Upper lobe of right lung (tissue), 1 donor: Measurements from ENCODE around the gene ITIH1. TPM values are rescaled to one million over a fixed set of nuclear protein-coding genes. Genes with fewer than 3 reads are reported as not detected.

ENCODE experiments used
- ATAC-seq: fragments of 200-7000 bp; cut with Tn5 transposase; one replicate; pipeline ENCODE4 v1.9.1; 2020; ENCODE audit warnings: mild to moderate bottlenecking, moderate library complexity
- DNase-seq: peaks from one replicate; pipeline ENCODE4 v3.0.0-alpha.2; 2020
- H3K27ac ChIP-seq: fragments of 200-600 bp; one replicate; pipeline ENCODE4 v1.8.0; 2022
- H3K27me3 ChIP-seq: fragments of 200-600 bp; one replicate; pipeline ENCODE4 v1.8.0; 2022; ENCODE audit warnings: mild to moderate bottlenecking
- H3K36me3 ChIP-seq: fragments of 200-600 bp; one replicate; pipeline ENCODE4 v1.8.0; 2022
- H3K4me1 ChIP-seq: fragments of 200-600 bp; one replicate; pipeline ENCODE4 v1.8.0; 2022
- H3K4me3 ChIP-seq: fragments of 200-600 bp; one replicate; pipeline ENCODE4 v1.8.0; 2022; ENCODE audit warnings: mild to moderate bottlenecking
- H3K9me3 ChIP-seq: fragments of 200-600 bp; one replicate; pipeline ENCODE4 v1.8.0; 2022
- CTCF ChIP-seq: fragments of 200-600 bp; IDR thresholded peaks from one replicate; pipeline ENCODE4 v1.8.0; 2022; ENCODE audit warnings: antibody characterized with exemption
- intact Hi-C: fragments of 100-400 bp; cut with DNase I; formaldehyde crosslinking; loops from one replicate; pipeline ENCODE4 v1.11.0; 2022
- total RNA-seq: library from RNA; stranded (reverse); fragmentation: NEBNext Ultra II Directional; extraction: Animal tissue kit (Norgen Biotek cat#: 25700); gene quantifications from one replicate; pipeline ENCODE4 v1.2.1, GENCODE V29; 2021
- donor health status: DM: no; HTN: yes; CAD: no; lungs with severe emphysema.

ITIH1 gene
- total RNA-seq, 1 donor from 2014 or later = not detected

- intact Hi-C loops = no loop called here
- Histone ChIP-seq H3K9me3 (no peaks in the 10 kb centered on the region), H3K27ac (no peak overlapping the region), H3K4me3 (no peak overlapping the region), H3K27me3 (no peaks in the 10 kb centered on the region), H3K36me3 (no peaks in the 10 kb centered on the region), H3K4me1 (no peaks in the 10 kb centered on the region)
- no peak for TF ChIP-seq CTCF
- no peak for ATAC-seq
- DNase-seq = no peak
These were observed 33.5 kb downstream of the ITIH1 start for GRCh38 chr3:52810923-52811322.

GRCh38 chr3:52811452-52812011, 34.1 kb downstream of the ITIH1 start:
- ATAC-seq (no peak), DNase-seq (no peak)
- H3K36me3 ChIP-seq = no peaks in the 10 kb centered on the region
- intact Hi-C loops = no loop called here
- H3K27ac ChIP-seq = no peak overlapping the region
- H3K4me1 ChIP-seq = no peaks in the 10 kb centered on the region
- H3K9me3 ChIP-seq = no peaks in the 10 kb centered on the region
- H3K27me3 ChIP-seq = no peaks in the 10 kb centered on the region
- no peak for TF ChIP-seq CTCF
- H3K4me3 ChIP-seq = no peak overlapping the region

GRCh38 chr3:52813810-52814209, 36.4 kb downstream of the ITIH1 start:
- H3K4me1 ChIP-seq = no peaks in the 10 kb centered on the region
- no peak for DNase-seq
- no peaks in the 10 kb centered on the region for H3K36me3 ChIP-seq
- ATAC-seq = no peak
- no peak for TF ChIP-seq CTCF
- H3K27me3 ChIP-seq = no peaks in the 10 kb centered on the region
- no peak overlapping the region for H3K4me3 ChIP-seq
- H3K9me3 ChIP-seq = no peaks in the 10 kb centered on the region
- H3K27ac ChIP-seq = no peak overlapping the region
- intact Hi-C loops = no loop called here

- Histone ChIP-seq H3K27ac (no peak overlapping the region), H3K36me3 (no peaks in the 10 kb centered on the region), H3K9me3 (no peaks in the 10 kb centered on the region), H3K27me3 (no peaks in the 10 kb centered on the region), H3K4me3 (no peak overlapping the region), H3K4me1 (no peaks in the 10 kb centered on the region)
- ATAC-seq (no peak), DNase-seq (no peak)
- intact Hi-C loops = no loop called here
- no peak for TF ChIP-seq CTCF
These were observed 38.8 kb downstream of the ITIH1 start for GRCh38 chr3:52816199-52816598.

- Histone ChIP-seq H3K4me1 (no peaks in the 10 kb centered on the region), H3K9me3 (no peaks in the 10 kb centered on the region), H3K4me3 (no peak overlapping the region), H3K36me3 (no peaks in the 10 kb centered on the region), H3K27ac (no peak overlapping the region), H3K27me3 (no peaks in the 10 kb centered on the region)
- ATAC-seq (no peak), DNase-seq (no peak)
- no peak for TF ChIP-seq CTCF
- intact Hi-C loops = no loop called here
These were observed 39.3 kb downstream of the ITIH1 start for GRCh38 chr3:52816654-52817053.

GRCh38 chr3:52817221-52817620, 39.8 kb downstream of the ITIH1 start:
- TF ChIP-seq CTCF = no peak
- intact Hi-C loops = no loop called here
- H3K27me3 ChIP-seq = no peaks in the 10 kb centered on the region
- H3K4me3 ChIP-seq = no peak overlapping the region
- no peak for DNase-seq
- no peaks in the 10 kb centered on the region for H3K36me3 ChIP-seq
- ATAC-seq = no peak
- no peaks in the 10 kb centered on the region for H3K4me1 ChIP-seq
- H3K9me3 ChIP-seq = no peaks in the 10 kb centered on the region
- H3K27ac ChIP-seq = no peak overlapping the region
